GM10266 (cell line): Measurements from ENCODE around the gene GRM8.

Experiments used
- DNase-seq: peaks from one replicate; pipeline ENCODE4 v3.0.0; 2012; ENCODE audit errors: extremely low spot score
- TF ChIP-seq, protein P1 (sequence below): IDR thresholded peaks from 2 replicates; pipeline ENCODE4 v1.5.1; 2012; ENCODE audit warnings: mild to moderate bottlenecking, low read depth; ENCODE audit not compliant: control insufficient read depth, insufficient read depth; ENCODE audit errors: missing control alignments

The GRM8 gene

DNA sequence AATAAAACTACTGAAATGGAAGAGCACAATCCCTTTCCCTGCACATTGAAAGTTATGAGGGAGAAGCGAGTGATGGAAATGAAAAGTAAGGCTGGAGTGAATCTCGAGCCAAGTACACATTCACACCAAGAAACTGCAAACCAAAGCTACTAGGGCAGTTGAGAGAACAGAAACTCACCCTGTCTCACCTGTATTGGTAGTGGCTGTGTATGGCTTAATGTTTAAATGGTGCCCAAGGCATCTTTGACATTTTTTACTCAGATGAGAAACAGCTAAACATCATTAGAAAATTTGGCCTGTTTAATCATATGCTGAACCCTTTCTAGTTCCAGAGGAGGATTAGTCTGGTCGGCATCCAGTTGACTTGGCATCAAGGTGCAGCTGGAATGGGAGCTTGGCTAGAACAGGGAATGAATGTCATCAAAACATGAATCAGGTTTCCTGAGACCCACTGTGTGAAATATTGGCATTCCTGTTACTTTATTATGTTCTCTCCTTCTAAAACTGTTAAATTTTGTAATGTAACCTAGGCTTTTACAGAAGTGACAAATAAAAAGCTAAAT, 840.8 kb downstream of the GRM8 start:
- DNase-seq: no peak
- TF ChIP-seq, protein P1, sequence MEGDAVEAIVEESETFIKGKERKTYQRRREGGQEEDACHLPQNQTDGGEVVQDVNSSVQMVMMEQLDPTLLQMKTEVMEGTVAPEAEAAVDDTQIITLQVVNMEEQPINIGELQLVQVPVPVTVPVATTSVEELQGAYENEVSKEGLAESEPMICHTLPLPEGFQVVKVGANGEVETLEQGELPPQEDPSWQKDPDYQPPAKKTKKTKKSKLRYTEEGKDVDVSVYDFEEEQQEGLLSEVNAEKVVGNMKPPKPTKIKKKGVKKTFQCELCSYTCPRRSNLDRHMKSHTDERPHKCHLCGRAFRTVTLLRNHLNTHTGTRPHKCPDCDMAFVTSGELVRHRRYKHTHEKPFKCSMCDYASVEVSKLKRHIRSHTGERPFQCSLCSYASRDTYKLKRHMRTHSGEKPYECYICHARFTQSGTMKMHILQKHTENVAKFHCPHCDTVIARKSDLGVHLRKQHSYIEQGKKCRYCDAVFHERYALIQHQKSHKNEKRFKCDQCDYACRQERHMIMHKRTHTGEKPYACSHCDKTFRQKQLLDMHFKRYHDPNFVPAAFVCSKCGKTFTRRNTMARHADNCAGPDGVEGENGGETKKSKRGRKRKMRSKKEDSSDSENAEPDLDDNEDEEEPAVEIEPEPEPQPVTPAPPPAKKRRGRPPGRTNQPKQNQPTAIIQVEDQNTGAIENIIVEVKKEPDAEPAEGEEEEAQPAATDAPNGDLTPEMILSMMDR: no peak

GRCh38 chr7:126411032-126411820, 841.5 kb downstream of the GRM8 start:
- peak; percentile 3 for DNase-seq
- TF ChIP-seq, protein P1: no peak

- no peak for DNase-seq
- TF ChIP-seq, protein P1: no peak
Measured at GRCh38 chr7:126403040-126403439, 849.7 kb downstream of the GRM8 start.

GRCh38 chr7:126401918-126402317, 850.8 kb downstream of the GRM8 start:
- DNase-seq: no peak
- TF ChIP-seq, protein P1: no peak

- TF ChIP-seq, protein P1: no peak
- no peak for DNase-seq
Measured at GRCh38 chr7:126398851-126399529, 853.8 kb downstream of the GRM8 start.

- TF ChIP-seq, protein P1: no peak
- DNase-seq: no peak
Measured at GRCh38 chr7:126398285-126398684, 854.5 kb downstream of the GRM8 start.

- TF ChIP-seq, protein P1: no peak
- no peak for DNase-seq
Measured at GRCh38 chr7:126394406-126394805, 858.3 kb downstream of the GRM8 start.
